HG03571 (cell line): ENCODE measurements around the gene MTR.
A peak's percentile ranks its signal among the peaks of the same experiment; 100 is the strongest.

Experiments
- ATAC-seq: cut with Tn5 transposase; IDR thresholded peaks from one replicate; pipeline ENCODE4 v1.9.1; 2021; ENCODE audit not compliant: unreplicated experiment

The MTR gene

GRCh38 chr1:236774926-236775325 is 20.2 kb upstream of the MTR start:
- ATAC-seq: no peak

- ATAC-seq: no peak
These were observed 15.8 kb upstream of the MTR start for GRCh38 chr1:236779312-236779711.

- no peak for ATAC-seq
These were observed 9.6 kb upstream of the MTR start for GRCh38 chr1:236785477-236785876.

GRCh38 chr1:236786453-236786852 is 8.6 kb upstream of the MTR start:
- no peak for ATAC-seq

GRCh38 chr1:236794585-236795034 is 482 bp upstream of the MTR start:
- no peak for ATAC-seq

- ATAC-seq: peak; percentile 26
These were observed 920 bp downstream of the MTR start for GRCh38 chr1:236795757-236796667.

- no peak for ATAC-seq
These were observed 3.9 kb downstream of the MTR start for GRCh38 chr1:236799001-236799400.

- ATAC-seq: no peak
These were observed 5.0 kb downstream of the MTR start for GRCh38 chr1:236800002-236800620.

GRCh38 chr1:236800623-236801022 is 5.5 kb downstream of the MTR start:
- no peak for ATAC-seq

- ATAC-seq: no peak
These were observed 7.2 kb downstream of the MTR start for GRCh38 chr1:236802264-236802663.

GRCh38 chr1:236806634-236807033 is 11.5 kb downstream of the MTR start:
- no peak for ATAC-seq

- ATAC-seq: no peak
These were observed 12.9 kb downstream of the MTR start for GRCh38 chr1:236808005-236808404.

GRCh38 chr1:236808564-236809130 is 13.6 kb downstream of the MTR start:
- no peak for ATAC-seq

- ATAC-seq: no peak
These were observed 14.1 kb downstream of the MTR start for GRCh38 chr1:236809148-236809547.

- ATAC-seq: no peak
These were observed 14.9 kb downstream of the MTR start for GRCh38 chr1:236810018-236810417.

GRCh38 chr1:236812334-236813030 is 17.4 kb downstream of the MTR start:
- ATAC-seq: no peak

- no peak for ATAC-seq
These were observed 20.8 kb downstream of the MTR start for GRCh38 chr1:236815941-236816340.

- ATAC-seq: no peak
These were observed 24.8 kb downstream of the MTR start for GRCh38 chr1:236819856-236820255.

- no peak for ATAC-seq
These were observed 26.1 kb downstream of the MTR start for GRCh38 chr1:236821091-236821627.

- no peak for ATAC-seq
These were observed 28.5 kb downstream of the MTR start for GRCh38 chr1:236823559-236823958.

- no peak for ATAC-seq
These were observed 34.0 kb downstream of the MTR start for GRCh38 chr1:236829085-236829484.
